Tibial nerve (tissue), 4 donors: ENCODE results near the gene HS6ST1.

Source experiments
- EP300 ChIP-seq, 2 donors: sonication (generic); formaldehyde crosslinking; IDR thresholded peaks; one replicate each; pipeline ENCODE4 v1.6.1; 2017; ENCODE audit warnings: antibody characterized with exemption in 2 of 2, mild to moderate bottlenecking in 1 of 2
- POLR2A ChIP-seq, 2 donors: fragments of 450-650 bp; IDR thresholded peaks; one replicate each; pipeline ENCODE4 v1.6.1; 2017; ENCODE audit warnings: antibody characterized with exemption in 2 of 2, mild to moderate bottlenecking in 2 of 2, moderate library complexity in 2 of 2
- TF ChIP-seq, protein P1 (sequence below), 5 experiments: fragments of 200-600 bp in 3 of 5; fragments of 450-650 bp in 2 of 5; sonication (generic) in 3 of 5; IDR thresholded peaks; one replicate each; pipeline ENCODE4 v1.5.1; 2016 to 2019; ENCODE audit warnings: antibody characterized with exemption in 5 of 5, mild to moderate bottlenecking in 3 of 5, moderate library complexity in 2 of 5

DNA sequence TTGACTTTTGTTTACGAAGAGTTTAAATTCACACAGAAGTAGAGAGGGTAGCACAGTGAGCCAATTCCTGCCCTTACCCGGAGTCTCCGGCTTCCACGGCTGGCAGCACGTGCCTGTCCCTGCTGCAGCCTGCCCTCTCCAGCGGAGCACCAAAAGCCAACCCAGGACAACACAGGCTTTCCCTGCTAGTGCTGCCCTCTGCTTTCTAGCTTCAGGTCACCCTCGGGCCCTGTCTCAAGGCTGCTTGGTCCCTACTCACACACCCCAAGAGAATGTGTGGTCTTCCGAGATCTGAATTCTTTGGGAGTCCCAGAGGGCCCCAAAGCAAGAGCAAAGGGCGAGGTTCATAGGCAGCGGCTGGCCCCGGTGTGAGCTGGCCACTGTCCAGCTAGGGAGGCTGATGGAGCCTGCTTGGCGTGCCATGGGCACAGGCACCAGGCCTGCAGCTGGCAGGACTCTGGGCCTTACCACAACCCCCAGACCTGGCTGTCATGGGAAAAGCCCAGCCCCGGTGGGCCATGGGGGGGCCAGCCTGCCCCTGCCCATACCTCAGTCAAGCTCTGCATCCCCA is 7.0 kb upstream of the HS6ST1 start:
- TF ChIP-seq, protein P1, sequence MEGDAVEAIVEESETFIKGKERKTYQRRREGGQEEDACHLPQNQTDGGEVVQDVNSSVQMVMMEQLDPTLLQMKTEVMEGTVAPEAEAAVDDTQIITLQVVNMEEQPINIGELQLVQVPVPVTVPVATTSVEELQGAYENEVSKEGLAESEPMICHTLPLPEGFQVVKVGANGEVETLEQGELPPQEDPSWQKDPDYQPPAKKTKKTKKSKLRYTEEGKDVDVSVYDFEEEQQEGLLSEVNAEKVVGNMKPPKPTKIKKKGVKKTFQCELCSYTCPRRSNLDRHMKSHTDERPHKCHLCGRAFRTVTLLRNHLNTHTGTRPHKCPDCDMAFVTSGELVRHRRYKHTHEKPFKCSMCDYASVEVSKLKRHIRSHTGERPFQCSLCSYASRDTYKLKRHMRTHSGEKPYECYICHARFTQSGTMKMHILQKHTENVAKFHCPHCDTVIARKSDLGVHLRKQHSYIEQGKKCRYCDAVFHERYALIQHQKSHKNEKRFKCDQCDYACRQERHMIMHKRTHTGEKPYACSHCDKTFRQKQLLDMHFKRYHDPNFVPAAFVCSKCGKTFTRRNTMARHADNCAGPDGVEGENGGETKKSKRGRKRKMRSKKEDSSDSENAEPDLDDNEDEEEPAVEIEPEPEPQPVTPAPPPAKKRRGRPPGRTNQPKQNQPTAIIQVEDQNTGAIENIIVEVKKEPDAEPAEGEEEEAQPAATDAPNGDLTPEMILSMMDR (IDR thresholded peaks at IDR 0.05), result no peak
- no peak for TF ChIP-seq EP300 (IDR thresholded peaks at IDR 0.05)
- no peak for TF ChIP-seq POLR2A (IDR thresholded peaks at IDR 0.05)
